Progenitor cell of endocrine pancreas (in vitro differentiated cells): ENCODE results near the gene CDH26. TPM values are rescaled to one million over a fixed set of nuclear protein-coding genes. Genes with fewer than 3 reads are reported as not detected.

Experiments
- DNase-seq: peaks from one replicate; pipeline ENCODE4 v3.0.0; 2021; ENCODE audit warnings: low spot score; ENCODE audit not compliant: unreplicated experiment
- H3K27ac Mint-ChIP-seq: 2 replicates; pipeline ENCODE4 v1.8.0; 2021; ENCODE audit warnings: mild to moderate bottlenecking, moderate library complexity, mixed read lengths
- H3K27me3 Mint-ChIP-seq: 2 replicates; pipeline ENCODE4 v1.8.0; 2021; ENCODE audit warnings: mixed read lengths
- H3K36me3 Mint-ChIP-seq: 2 replicates; pipeline ENCODE4 v1.8.0; 2022; ENCODE audit warnings: mixed read lengths; ENCODE audit not compliant: insufficient read depth
- H3K4me1 Mint-ChIP-seq: 2 replicates; pipeline ENCODE4 v1.8.0; 2021; ENCODE audit warnings: low read depth, mixed read lengths
- H3K4me3 Mint-ChIP-seq: 2 replicates; pipeline ENCODE4 v1.8.0; 2021; ENCODE audit warnings: low read depth, mild to moderate bottlenecking, moderate library complexity, mixed read lengths
- H3K9me3 Mint-ChIP-seq: 2 replicates; pipeline ENCODE4 v1.8.0; 2021; ENCODE audit warnings: low read depth, mixed read lengths
- CTCF ChIP-seq: fragments of 200-600 bp; sonication (generic); IDR thresholded peaks from one replicate; pipeline ENCODE4 v1.5.0; 2021; ENCODE audit warnings: antibody characterized with exemption, mild to moderate bottlenecking; ENCODE audit not compliant: unreplicated experiment
- total RNA-seq: library from RNA; stranded (reverse); gene quantifications from 2 replicates; pipeline ENCODE4 v1.2.1, GENCODE V29; 2021

The CDH26 gene
- total RNA-seq, 1 donor from 2014 or later: 17.1 TPM

GRCh38 chr20:60007464-60007863 is 49.2 kb downstream of the CDH26 start:
- no peak for DNase-seq
- TF ChIP-seq CTCF: no peak
- no peak overlapping the region for H3K4me3 Mint-ChIP-seq
- no peak overlapping the region for H3K27ac Mint-ChIP-seq
- H3K36me3 Mint-ChIP-seq: peaks cover 3% of the 10 kb centered on the region
- no peaks in the 10 kb centered on the region for H3K9me3 Mint-ChIP-seq
- H3K4me1 Mint-ChIP-seq: peaks cover 2% of the 10 kb centered on the region
- peaks cover 5% of the 10 kb centered on the region for H3K27me3 Mint-ChIP-seq

GRCh38 chr20:60008130-60008808 is 50.0 kb downstream of the CDH26 start:
- Mint-ChIP-seq H3K9me3 (no peaks in the 10 kb centered on the region), H3K36me3 (peaks cover 3% of the 10 kb centered on the region), H3K4me3 (no peak overlapping the region), H3K27ac (no peak overlapping the region), H3K27me3 (peaks cover 5% of the 10 kb centered on the region), H3K4me1 (peaks cover 2% of the 10 kb centered on the region)
- no peak for TF ChIP-seq CTCF
- no peak for DNase-seq

- no peak overlapping the region for H3K27ac Mint-ChIP-seq
- H3K27me3 Mint-ChIP-seq: peaks cover 5% of the 10 kb centered on the region
- H3K9me3 Mint-ChIP-seq: no peaks in the 10 kb centered on the region
- H3K36me3 Mint-ChIP-seq: peaks cover 3% of the 10 kb centered on the region
- DNase-seq: no peak
- H3K4me3 Mint-ChIP-seq: no peak overlapping the region
- no peak for TF ChIP-seq CTCF
- H3K4me1 Mint-ChIP-seq: peaks cover 2% of the 10 kb centered on the region
Observed at GRCh38 chr20:60009318-60009717, 51.1 kb downstream of the CDH26 start.

- Mint-ChIP-seq H3K4me1 (peaks cover 2% of the 10 kb centered on the region), H3K27ac (no peak overlapping the region), H3K4me3 (no peak overlapping the region), H3K36me3 (peaks cover 3% of the 10 kb centered on the region), H3K9me3 (no peaks in the 10 kb centered on the region), H3K27me3 (peaks cover 5% of the 10 kb centered on the region)
- DNase-seq: no peak
- TF ChIP-seq CTCF: peak; percentile 46
Observed at GRCh38 chr20:60009826-60010616, 51.8 kb downstream of the CDH26 start.

- Mint-ChIP-seq H3K9me3 (peaks cover 8% of the 10 kb centered on the region), H3K27ac (no peak overlapping the region), H3K27me3 (peaks cover 5% of the 10 kb centered on the region), H3K36me3 (peaks cover 10% of the 10 kb centered on the region), H3K4me3 (no peak overlapping the region), H3K4me1 (peaks cover 2% of the 10 kb centered on the region)
- DNase-seq: no peak
- no peak for TF ChIP-seq CTCF
Observed at GRCh38 chr20:60010689-60011458, 52.7 kb downstream of the CDH26 start.
